Measurements from ENCODE around the gene RPTOR.
A peak's percentile ranks its signal among the peaks of the same experiment; 100 is the strongest.

The RPTOR gene

DNA sequence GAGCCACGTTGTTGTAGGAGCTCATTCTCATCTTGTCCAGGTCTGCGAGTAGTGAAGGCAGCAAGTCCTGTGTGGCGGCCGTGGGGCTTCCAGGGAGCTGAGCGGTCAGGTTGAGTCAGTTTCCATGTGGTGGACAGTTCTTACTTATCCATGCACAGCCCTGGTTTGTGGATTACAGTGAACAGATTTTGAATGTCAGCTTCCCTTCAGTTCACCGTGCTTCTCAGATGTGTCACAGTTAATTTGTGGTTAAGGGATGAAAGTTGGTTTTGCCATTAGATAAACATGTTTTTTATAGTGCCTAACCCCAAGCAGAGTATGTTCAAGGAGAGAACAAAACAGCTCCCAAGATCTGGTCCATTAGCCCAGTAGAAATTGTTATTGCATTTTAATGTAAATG is 103.1 kb downstream of the RPTOR start:
- DNase-seq, result peak; percentile 70

DNA sequence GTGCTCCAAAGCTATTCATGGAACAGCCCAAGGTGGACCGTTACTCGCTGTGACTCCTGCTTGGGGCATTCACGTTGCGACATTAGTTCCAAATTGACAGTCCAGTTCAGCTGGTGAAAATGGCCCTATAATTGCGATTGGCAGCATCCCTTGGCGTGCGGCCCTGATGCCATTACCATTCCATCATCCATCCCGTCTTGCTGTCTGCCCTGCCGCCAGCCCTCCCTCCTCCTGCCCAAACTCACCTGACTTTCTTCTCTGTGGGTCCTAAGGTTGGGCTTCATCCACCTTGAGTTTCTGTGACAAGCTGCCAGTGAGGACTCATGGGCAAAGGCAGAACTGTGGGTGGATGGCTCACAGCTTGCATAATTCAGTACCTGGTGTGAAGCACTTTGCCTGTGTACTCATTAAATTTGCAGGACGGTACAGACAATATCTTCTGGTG is 104.6 kb downstream of the RPTOR start:
- DNase-seq, result no peak

DNA sequence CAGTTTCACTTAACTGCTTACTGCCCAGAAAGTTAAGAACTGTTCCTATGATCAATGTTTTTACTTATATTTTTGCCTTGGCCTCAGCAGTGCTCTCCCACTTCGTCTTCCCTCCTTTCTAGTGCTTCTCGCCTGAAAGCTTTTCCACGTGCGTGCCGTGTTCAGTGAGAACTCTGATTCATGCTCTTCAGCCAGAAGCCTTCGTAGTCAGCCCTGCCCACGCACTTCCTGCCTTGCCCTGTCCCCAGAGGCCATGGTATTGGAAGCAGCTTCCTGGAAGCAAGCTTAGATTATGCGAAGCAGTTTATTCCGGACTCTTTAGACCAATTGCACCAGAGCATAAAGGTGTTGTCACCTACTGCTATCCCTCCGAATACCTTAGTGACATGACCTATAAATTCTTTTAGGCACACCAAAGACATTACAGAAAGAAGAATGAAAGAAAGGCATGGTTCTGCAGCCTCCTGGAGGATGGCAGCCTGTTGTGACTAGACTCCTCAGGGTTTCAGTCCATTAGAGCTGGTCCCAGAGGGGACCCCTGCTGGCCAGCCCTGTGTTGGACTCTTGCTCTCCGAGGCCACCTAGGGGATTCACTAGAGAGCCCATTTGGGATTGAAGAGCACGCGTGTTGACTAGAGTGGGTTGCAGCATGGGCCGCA is 105.2 kb downstream of the RPTOR start:
- peak; percentile 47 for DNase-seq

DNA sequence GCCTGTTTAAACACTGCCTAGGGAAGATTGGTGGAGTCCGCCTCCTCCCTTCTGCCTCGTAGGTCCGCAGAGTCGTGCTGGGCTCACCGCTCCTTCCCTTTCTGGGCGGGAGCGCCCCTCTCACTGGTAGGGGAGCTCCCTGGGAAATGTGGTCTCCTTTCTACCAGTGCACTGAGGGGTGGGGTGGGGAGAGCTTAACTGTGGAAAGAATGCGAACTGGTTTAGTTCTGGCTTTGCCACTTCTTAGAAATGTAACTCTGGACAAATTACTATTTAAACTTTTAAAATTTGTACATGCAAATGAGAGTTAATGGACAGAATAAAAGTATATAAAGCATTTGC is 105.7 kb downstream of the RPTOR start:
- no peak for DNase-seq

DNA sequence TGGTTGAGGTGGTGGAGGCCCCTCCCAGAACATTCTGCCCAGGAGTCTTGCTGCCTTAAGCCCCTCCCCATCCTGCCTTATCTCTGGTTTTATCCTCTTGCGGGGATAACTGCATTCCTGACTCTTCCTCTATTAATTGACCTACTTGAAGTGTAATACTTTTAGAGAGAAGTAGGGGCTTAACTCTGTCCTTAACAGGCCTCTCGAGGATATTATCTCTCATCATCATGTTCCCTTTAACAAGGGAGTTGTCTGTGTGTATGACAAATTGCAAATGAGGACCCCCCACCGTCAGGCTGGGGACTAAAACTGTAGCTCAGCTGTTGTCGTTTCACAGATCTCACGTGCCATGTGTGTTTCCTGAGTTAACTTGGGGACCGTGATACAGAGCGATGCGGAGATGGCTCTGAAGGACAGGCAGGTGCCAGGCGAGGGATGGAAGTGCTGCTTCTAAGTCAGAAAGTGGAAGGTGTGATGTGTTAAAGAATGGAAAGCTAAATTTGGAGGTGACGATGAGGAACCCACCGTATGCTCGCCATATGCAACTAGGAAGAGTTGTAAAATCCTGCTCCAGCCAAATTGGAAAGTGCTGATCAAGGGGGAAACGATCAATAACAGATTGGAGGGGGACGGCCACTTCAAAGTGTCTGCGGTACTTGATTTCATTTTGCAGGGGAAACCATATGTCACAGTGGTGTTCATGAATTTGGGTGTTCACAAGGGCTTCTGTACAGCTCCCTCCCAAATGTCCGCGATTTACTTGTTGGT is 106.3 kb downstream of the RPTOR start:
- no peak for DNase-seq

DNA sequence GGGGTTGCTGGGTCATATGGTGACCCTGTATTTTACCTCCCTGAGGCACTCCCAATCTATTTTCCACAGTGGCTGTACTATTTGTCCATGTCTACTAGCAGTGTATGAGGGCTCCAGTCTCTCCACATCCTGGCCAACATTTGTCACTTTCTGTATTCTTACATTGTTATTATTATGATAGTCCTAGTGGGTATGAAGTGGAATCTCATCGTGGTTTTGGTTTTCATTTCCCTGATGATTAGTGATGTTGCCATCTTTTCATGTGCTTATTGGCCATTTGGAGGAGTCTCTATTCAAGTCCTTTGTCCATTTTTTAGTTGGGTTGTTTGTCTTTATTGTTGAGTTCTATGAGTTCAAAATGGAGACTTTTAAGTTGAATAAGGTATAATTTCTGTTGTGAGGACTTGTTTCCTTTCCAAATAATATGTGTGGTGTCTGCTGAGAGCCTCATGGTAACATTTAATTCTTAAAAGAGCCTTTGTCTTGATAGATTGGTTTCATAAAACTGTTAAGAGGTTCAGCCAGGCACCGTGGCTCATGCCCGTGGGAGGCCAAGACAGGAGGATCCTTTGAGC is 108.2 kb downstream of the RPTOR start:
- DNase-seq, result no peak

DNA sequence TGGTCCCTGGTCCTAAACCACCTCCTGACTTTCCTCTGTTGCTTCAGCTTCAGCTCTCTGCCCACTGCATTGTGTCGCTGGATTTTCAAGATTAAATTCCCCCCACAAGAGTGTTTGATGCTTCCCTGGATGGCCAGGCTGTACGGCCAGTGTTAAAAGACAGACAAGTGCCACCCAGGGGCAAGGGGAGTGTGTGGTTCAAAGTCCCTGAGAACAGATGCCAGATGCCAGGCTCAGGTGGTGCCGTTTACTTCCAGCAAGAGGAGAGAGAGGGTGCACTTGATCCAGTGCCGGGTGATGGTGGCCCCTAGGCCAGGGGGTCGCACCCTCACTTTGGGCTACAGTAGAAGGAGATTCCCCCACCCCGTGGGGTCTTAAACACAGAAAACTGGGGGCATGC is 109.2 kb downstream of the RPTOR start:
- no peak for DNase-seq

DNA sequence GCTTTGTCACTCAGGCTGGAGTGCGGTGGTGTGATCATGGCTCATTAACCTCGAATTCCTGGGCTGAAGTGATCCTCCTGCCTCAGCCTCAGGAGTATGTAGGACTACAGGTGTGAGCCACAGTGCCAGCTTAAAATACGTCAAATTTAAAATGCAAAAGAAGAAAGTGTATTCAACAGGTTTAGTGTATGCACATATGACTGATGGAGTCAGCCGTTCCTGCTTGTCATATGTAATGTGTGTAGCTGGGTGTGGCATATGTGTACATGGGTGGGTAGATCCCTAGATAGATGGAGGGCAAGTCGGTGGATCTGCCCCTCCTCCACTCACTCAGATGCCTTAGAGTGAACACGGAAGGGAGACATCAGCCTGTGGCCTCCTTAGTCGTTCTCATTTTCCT is 111.0 kb downstream of the RPTOR start:
- DNase-seq, result no peak

DNA sequence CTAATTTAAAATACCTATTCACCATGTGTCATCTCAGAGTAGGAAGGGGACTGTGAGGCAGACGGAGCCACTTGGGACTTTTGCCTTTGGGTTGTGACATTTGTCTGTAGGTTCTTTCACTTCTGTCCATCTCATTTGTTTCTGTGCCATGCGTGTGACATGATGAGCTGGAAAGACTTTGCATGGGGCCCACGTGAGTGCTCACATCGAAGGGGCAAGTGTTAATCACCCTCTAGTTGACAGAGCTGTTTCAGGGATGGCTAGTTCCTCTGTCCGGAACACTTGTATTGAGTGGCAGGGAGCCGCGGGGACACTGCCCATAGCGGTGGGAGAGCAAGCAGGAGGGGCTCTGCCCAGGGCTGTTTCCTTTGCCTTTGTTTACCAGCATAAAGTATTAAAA is 112.0 kb downstream of the RPTOR start:
- no peak for DNase-seq

DNA sequence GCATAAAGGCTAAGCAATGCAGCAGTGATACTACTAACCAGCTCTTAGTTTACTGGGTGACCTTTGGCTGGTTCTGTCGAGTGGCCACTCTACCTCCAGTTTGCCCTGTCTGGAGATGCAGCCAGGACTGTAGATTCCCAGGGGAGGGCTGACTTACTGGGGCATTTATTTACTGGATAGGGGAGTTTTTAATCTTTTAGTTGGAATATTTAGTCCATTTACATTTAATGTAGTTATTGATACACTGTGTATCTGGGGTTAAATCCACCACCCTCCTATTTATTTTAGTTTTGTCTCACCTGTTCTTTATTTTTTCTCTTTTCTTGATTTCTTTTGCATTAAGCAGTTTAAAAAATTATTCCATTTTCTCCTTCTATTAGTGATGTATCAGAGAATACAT is 112.9 kb downstream of the RPTOR start:
- DNase-seq, result no peak

DNA sequence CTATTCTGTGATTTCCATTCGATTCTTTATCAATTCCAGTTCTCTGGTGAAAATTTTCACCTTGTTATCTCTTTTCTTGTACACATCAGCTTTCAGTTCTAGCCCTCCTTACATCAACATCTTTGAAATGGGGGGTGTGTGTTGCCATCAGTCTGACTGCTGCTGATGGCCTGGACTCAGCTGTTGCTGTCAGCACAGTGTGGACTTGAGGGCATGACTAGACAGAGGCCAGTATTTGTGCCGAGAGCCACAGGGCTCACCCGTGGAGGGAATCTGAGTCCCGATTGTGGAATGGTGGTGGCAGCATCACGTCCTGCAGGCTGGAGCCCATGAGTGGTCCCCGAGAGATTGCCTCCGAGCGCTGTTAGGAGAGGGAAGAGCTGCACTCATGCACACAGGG is 114.2 kb downstream of the RPTOR start:
- DNase-seq, result no peak

DNA sequence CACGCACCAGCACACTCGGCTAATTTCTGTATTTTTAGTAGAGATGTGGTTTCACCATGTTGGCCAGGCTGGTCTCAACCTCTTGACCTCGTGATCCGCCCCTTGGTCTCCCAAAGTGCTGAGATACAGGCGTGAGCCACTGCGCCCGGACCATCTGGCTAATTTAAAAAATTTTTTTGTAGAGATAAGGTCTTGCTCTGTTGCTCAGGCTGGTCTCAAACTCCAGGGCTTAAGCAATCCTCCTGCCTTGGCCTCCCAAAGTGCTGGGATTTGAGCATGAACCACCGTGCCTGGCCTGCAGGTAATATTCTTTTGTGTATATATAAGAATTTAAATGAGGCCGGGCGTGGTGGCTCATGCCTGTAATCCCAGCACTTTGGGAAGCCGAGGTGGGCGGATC is 115.0 kb downstream of the RPTOR start:
- no peak for DNase-seq

DNA sequence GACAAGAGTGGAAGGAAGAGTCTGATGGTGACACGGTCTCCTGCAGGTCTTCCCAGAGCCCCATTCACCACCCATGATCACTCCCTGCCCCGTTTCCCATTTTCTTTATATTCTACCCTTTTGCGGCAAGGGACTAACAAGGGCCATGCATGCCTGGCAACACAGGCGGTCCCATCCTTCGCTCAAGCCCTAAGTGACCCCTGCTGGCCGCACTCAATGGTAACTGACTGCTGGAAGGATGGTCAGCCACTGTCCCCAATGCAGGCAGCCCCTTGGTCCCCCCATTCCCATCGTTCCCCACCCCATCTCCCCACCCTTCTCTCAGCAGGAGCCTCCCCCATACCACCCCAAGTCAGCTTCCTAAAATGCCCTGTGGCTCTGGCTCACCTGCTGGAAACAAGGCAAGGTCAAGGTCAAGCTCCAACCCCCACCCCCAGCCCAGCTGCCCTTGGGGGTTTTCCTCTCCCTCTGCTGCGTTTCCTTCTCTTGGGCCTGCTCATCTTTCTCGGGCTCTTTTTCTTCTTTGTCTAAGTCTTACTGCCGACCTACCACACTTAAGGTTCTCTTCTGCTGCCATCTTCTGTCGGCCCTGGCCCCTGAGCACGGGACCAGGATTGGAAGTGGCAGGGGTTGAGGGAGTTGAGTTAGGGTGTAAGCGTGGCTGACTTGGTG is 116.0 kb downstream of the RPTOR start:
- no peak for DNase-seq

DNA sequence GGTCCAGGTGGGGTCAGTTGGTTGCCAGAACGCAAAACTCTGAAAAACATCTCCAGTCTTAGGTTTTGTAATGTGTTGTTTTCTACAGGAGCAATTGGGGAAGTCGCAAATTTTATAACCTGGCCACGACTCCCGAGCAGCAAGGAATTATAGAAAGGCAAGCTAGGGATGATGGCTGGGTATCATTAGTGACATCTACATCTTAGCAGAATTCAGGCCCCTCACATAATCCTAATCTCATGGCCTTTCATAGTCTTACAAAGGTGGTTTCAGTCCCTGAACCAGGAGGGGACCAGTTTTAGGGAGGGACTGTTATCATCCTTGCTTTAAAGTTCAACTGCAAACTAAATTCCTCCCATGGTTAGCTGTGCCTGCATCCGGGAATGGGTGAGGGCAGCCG is 117.9 kb downstream of the RPTOR start:
- DNase-seq, result no peak

DNA sequence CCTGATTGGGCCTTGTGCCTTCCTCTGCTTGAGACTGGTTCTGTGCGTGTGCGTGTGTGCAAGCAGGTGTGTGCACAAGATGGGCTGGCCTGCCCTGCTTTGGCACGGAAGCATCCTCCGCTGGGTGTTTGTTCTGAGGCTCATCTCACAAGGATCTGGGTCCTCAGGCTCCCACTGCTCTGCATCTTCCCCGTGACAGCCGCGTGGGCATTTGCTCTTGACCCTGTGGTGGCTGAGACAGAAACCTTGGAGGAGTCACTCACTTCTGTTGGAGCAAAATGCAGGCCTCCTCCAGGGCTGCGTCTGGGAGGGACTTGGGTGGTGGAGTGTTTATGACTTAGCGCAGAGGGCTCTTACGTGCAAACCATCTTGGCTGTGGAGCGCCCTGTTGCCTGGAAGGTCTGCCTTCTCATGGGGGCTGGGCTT is 119.2 kb downstream of the RPTOR start:
- no peak for DNase-seq

DNA sequence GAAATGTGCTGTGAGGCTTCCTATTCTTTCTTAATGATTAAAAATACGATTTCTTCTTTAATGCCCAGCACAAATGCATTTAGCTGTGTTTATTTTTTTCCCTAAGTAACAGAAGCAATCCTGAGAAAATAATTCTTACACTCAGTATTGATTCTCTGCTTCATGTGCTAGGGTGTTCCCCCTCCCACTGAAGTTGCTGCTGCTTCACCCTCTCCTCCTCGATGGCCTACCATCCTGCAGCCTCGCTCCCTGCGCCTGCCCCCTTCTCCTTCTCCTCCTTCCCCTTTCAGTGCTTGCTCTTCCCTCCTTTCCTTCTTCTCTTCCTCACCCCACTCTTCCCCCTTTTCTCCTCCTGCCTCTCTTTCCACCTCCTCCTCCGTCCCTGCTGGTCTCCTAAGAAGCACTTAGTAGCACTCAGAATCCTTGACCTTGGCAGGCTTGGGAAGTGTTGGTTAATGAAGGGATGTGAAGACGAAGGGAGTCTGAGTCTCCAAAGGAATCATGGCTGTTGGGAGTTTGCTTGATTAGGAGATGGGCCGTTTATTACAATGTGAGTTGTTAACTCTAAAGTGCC is 119.7 kb downstream of the RPTOR start:
- DNase-seq, result no peak

DNA sequence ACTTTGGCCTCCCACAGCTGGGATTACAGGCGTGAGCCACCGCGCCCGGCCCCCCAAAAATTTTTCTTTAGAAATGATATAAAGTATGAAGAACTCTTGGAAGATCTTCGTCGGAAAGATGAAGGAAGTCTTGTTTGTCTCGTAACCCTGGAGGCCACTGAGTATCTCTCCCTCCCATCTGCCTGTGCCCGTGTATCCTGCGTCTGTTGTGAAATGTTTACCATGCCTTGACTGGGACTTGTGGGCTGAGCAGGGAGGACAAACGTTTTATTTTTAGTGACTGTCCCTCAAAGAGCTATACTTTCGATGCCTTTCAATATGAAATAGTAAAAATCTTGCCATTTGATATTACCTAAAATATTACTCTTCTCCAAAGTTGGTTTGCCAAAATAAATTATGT is 121.2 kb downstream of the RPTOR start:
- DNase-seq, result no peak

DNA sequence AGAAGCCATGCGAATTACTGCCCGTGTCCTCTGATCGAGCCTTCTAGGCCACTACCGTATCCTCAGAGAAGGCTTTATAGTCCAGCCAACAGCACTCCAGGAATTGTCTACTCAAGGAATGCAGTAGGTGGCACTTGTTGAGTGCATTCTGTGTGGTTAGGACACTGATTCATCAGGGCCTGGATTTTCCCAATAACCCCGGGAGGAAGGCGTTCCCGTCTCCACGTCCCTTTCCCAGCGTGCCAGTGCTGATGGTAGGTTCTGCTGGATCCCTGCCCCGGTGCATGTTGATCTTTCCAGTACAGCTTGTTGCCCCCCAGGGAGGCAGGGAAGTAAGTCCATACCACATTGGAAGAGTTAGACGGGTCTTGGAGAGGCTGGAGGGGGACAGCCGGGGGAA is 122.2 kb downstream of the RPTOR start:
- no peak for DNase-seq

DNA sequence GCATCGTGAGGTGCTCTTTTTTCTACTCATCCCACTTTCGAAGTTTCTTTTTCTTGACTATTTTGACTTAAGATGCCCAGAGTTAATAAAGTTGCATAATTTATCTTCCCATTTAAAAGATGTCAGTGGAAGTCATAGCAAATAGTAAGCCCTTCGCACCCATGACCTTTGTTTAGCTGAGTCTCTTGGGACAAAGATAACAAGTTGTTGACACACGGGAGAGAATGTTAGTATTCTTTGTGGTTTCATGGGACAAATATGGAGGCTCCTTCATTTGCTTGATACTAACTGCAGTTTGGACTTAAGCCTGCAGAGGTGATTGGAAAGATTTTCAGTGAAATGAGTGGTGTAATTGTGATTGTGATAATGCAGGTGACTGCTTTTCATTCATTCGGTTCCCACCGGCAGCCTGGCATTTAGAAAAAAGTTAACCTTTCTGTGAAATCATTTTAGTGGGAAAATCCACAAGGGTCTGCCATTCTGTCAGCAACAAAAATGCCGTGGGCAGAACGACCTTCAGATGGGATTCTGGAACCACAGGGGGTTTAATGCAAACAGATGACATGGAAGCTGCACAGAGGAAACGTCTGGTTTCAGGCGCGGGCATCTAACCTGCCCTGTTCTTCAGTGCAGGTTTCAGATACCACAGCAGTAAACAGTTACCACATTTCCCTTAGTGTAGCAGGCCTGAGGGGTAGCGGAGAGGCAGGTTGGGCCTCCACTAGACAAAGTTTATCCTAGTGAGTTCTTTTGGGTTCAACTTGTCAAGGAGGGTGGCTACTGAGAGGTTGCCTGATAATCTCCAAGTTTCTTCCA is 123.0 kb downstream of the RPTOR start:
- no peak for DNase-seq

DNA sequence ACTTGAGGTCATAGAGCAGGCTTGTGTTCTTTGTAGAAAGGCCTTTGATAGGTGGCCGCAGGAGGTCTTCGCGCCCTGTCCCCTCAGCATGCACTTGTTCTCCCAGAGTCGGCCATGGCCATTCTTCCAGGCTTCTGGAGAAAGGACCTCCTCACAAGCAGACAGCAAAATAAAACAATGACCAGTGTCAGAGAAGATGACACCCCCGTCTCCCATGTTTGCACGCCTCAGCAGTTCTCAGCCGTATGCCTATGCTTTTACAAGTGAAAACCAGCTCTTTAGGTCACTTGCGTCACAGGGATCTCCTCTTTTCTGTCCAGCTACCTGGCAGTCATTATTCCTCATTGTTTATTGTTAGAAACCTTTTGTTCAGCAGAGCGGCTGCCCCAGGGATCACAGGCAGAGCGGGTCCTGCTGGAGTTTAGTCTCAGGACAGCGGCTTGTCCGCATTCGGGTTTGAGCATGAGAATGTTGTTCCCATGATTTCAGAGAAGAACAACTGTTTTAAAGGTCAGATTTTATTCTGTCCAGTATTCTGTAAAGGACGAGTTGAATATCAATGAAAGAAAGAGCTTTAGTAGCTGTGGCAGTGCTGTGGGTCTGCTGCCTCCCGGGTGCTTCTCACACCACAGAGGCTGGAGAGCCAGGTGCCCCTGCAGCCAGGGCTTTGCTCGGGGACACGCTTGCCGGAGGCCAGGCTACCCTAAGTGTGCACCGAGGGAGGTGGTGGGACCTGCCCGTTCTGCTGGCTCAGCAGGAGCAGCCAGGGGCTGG is 123.9 kb downstream of the RPTOR start:
- DNase-seq, result no peak

DNA sequence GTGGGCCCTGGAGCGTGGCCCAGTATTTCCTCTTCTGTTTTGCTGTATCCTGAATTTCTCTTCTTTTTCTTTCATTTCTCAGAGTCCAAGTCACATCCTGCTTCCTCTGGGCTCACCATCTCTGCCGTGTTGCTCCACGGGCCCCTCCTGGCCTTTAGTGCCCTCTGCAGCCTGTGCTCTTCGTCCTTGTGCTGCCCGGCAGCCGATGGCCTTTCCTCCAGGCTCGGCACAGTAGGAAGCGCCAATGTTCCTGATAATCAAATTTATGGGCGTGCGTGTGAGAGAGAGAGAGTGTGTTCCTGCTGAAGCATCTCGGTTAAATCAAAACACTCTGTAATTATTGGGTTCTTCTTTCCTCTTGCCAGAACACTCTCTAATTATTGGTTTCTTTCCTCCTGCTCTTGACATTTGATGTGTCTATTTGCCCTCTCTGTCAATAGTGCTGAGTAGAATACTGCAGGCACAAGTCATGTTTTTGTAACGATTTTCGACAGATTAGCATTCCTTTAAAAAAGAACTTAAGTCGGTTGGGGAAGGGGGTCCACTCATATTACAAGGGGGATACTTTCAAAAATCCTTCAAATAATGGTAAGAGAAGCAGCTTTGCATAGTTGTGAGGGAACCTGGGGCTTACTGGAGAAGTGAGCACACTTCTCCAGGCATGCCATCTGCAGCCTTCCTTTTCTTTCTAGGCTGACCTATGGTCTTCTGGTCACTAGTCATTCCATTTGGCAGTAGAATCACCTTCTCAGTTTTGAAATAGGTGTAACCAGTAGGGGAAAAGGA is 126.6 kb downstream of the RPTOR start:
- DNase-seq, result no peak
